GM04503 (cell line): ENCODE results near the gene GPRIN2.
A peak's percentile ranks its signal among the peaks of the same experiment; 100 is the strongest.
"Not testable (repeated sequence)": the region's sequence is repeated elsewhere in the genome, so short reads cannot be mapped to it uniquely, and the experiment has no call there.

Source experiments
- DNase-seq: peaks from one replicate; pipeline ENCODE4 v3.0.0-alpha.2; 2012; ENCODE audit warnings: low read depth

GPRIN2 gene

GRCh38 chr10:46520941-46521340 is 35.5 kb downstream of the GPRIN2 start:
- DNase-seq = no peak

GRCh38 chr10:46520381-46520780 is 36.1 kb downstream of the GPRIN2 start:
- DNase-seq = no peak

- no peak for DNase-seq
Observed at GRCh38 chr10:46518028-46518725, 38.3 kb downstream of the GPRIN2 start.

GRCh38 chr10:46517541-46517940 is 38.9 kb downstream of the GPRIN2 start:
- no peak for DNase-seq

- peak; percentile 79 for DNase-seq
Observed at GRCh38 chr10:46516660-46517416, 39.6 kb downstream of the GPRIN2 start.

DNA sequence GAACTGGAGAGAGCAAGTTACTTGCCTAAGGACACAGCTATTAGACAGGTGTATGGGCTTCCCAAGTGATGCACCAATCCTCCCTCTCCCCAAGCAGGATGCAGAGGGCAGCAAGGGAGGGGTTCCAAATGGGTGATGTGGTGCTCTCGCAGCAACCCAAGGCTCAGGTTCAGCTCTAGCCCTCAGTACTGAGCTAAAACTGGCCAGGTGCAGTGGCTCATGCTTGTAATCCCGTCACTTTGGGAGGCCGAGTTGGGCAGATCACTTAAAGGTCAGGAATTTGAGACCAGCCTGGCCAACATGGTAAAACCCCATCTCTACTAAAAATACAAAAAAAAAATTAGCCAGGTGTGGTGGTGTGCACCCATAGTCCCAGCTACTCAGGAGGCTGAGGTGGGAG is 40.7 kb downstream of the GPRIN2 start:
- DNase-seq = no peak

GRCh38 chr10:46515366-46515765 is 41.1 kb downstream of the GPRIN2 start:
- no peak for DNase-seq

DNA sequence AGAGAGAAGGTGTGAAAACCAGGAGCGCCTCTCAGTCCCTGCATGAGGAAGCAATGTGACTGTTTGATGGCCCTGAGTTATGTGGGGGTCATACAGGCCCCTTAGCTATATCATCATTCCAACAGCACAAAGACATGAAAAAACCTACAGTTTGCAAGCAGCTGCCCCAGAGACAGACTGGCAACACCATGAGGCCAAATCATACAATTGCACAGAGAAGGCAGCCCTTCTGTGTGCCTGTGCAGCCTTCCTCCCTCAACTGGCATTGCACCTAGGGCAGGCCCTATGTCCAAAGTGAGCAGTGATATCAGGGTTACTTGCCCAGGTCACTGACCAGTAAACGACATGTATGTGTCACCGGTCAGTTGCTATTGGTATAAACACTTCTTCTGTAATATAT is 41.6 kb downstream of the GPRIN2 start:
- no peak for DNase-seq

- no peak for DNase-seq
Observed at GRCh38 chr10:46514431-46514861, 42.0 kb downstream of the GPRIN2 start.

DNA sequence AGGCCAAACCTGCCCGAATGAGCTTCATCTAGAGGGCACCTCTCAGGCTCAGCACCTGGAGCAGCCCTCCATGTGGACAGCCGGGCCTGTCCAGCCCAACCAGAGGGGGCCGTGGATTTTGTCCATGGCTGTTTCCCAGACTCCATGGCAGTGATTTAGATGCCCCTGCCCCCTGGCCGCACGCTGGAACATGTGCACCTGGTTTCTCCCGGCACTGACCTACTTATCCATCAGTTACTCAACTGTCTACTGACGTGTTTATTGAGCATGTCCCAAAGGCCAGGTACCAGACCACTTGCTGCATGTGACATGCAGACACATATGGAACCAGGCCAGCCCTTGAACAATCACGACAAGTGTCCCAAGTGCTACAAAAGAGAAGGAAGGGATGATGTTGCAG is 43.1 kb downstream of the GPRIN2 start:
- DNase-seq = not testable (repeated sequence)

DNA sequence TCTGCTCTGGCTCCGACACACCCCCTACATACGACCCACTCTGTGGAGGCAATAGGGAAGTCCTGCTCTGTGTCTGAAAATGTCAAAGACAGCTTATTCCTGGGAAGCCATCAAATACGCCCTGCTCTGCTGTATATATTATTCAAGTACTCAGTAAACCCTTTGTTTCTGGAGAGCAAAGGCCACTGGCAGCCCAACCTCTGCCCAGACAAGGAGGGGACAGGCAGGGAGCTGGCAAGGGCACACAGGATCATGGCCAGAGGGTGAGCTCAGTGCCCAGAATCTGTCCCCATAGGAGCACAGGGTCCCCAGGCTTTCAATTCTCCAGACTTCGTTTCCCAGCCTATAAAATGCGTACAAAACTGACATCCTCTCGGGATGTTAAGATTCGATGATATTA is 43.7 kb downstream of the GPRIN2 start:
- DNase-seq = not testable (repeated sequence)

- not testable (repeated sequence) for DNase-seq
Observed at GRCh38 chr10:46512002-46512401, 44.5 kb downstream of the GPRIN2 start.
